AG04450 (cell line): ENCODE data around the gene GTPBP4. TPM values are rescaled to one million over a fixed set of nuclear protein-coding genes. Genes with fewer than 3 reads are reported as not detected.

ENCODE experiments used
- CTCF ChIA-PET: fragments of 300-600, 350-600 bp; formaldehyde crosslinking; extraction: SDS; loops from one replicate; lab custom pipeline; 2022; ENCODE audit warnings: antibody characterized with exemption, inconsistent platforms; lab: Charles Lee
- POLR2A ChIA-PET: fragments of 350-600 bp; formaldehyde crosslinking; extraction: SDS; loops from one replicate; lab custom pipeline; 2021; ENCODE audit warnings: antibody characterized with exemption, inconsistent platforms; lab: Yijun Ruan, JAX
- DNase-seq: peaks from one replicate; pipeline ENCODE4 v3.0.0-alpha.2; 2011; ENCODE audit warnings: low read depth, low spot score
- H3K27ac ChIP-seq: one replicate; pipeline ENCODE4 v1.5.1; 2012; ENCODE audit warnings: low read depth, low read length, control low read depth
- H3K27me3 ChIP-seq: one replicate; pipeline ENCODE4 v1.6.0; 2012; ENCODE audit warnings: low read length; ENCODE audit not compliant: control insufficient read depth, insufficient read depth
- H3K4me3 ChIP-seq: 2 replicates; pipeline ENCODE4 v1.5.1; 2011; ENCODE audit warnings: mild to moderate bottlenecking, low read depth, low read length, control low read depth
- H3K9me3 ChIP-seq: 2 replicates; pipeline ENCODE4 v1.5.1; 2012; ENCODE audit warnings: low read length; ENCODE audit not compliant: control insufficient read depth, insufficient read depth
- polyA plus RNA-seq: library from polyadenylated mRNA; depleted of rRNA; stranded (reverse); fragments of >200 nt; gene quantifications from 2 replicates; pipeline ENCODE4 v1.2.3, GENCODE V29; 2011
- TF ChIP-seq, protein P1 (sequence below): IDR thresholded peaks from 2 replicates; pipeline ENCODE4 v1.5.1; 2011; ENCODE audit warnings: low read depth, low read length, control low read depth, inconsistent platforms

The GTPBP4 gene
- polyA plus RNA-seq, 1 experiment = 34.9 TPM

DNA sequence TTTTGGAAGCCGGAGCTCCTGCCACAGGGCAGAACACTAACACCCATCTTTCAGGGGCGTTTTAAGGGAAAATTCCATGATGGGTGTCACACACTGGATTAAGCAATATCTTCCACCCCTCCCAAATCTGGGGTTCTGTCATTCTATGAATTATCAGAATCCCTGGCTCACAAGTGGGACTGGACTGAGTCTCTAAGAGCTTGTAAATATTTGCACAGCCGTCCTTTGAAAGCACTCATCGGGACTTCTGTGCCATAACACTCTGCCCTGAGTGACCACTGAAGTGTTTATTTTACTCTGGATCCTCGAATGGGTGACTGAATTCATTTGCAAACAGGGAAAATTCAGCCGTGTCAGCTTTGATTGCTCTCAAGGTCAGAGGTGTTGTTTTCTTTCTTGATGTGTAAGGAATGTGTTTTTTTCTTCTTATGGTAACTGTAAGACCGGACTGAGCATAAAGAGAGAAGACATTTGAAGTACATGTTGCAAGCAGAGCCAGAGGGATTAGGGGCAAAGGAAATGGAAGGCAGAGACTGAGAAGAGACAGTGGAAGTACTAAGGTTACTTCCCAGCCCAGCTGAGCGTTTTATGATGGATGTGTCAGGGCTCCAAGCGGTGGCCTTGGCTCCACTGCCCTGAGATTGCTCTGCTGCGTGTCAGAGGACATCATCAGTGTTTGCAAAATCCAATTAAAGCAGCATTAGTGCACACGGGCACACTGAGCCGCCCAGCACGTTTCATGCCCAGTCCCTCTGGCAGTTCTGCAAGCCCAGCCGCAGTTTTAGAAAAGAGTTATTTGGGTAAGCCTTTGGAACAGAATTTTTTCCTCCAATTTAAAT lies 17.7 kb upstream of the GTPBP4 start:
- ChIA-PET POLR2A (interaction anchor here (1.1 kb wide), 1 partner anchor 17 kb away, joined by 3 read pairs; the partner anchor contains the start of gene GTPBP4), CTCF (interaction anchor here (1.0 kb wide), 1 partner anchor 10 kb away, joined by 3 read pairs; no protein-coding TSS in a partner anchor)
- Histone ChIP-seq H3K9me3 (peaks cover 5% of the 10 kb centered on the region; the same call in 1 of the 2 replicates), H3K4me3 (peak overlapping the region; percentile 13; the same call in 1 of the 2 replicates), H3K27me3 (no peaks in the 10 kb centered on the region), H3K27ac (no peak overlapping the region)
- no peak for DNase-seq
- TF ChIP-seq, protein P1, sequence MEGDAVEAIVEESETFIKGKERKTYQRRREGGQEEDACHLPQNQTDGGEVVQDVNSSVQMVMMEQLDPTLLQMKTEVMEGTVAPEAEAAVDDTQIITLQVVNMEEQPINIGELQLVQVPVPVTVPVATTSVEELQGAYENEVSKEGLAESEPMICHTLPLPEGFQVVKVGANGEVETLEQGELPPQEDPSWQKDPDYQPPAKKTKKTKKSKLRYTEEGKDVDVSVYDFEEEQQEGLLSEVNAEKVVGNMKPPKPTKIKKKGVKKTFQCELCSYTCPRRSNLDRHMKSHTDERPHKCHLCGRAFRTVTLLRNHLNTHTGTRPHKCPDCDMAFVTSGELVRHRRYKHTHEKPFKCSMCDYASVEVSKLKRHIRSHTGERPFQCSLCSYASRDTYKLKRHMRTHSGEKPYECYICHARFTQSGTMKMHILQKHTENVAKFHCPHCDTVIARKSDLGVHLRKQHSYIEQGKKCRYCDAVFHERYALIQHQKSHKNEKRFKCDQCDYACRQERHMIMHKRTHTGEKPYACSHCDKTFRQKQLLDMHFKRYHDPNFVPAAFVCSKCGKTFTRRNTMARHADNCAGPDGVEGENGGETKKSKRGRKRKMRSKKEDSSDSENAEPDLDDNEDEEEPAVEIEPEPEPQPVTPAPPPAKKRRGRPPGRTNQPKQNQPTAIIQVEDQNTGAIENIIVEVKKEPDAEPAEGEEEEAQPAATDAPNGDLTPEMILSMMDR = no peak

DNA sequence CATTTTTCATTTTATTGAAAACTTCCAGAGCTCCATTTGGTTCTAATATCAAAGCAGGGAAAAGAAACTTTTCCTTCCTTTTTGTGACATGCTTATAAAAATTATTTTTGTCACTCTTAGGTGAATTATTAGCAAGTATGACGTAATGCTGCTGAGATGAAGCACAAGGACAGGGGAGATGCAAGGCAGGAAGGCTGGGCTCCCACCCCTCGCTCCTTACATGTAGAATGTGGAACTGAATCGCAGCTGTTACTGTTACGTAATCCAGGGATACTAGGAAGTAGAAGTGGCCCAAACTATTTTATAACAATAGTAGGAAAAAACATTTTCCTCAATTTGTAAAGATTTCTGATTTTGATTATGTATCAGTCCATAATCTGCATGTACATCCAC lies 17.1 kb upstream of the GTPBP4 start:
- Histone ChIP-seq H3K4me3 (no peak overlapping the region), H3K27me3 (no peaks in the 10 kb centered on the region), H3K9me3 (peaks cover 9% of the 10 kb centered on the region), H3K27ac (no peak overlapping the region)
- no peak for DNase-seq
- CTCF ChIA-PET = no interaction called here
- POLR2A ChIA-PET = no interaction called here
- TF ChIP-seq, protein P1 = no peak

DNA sequence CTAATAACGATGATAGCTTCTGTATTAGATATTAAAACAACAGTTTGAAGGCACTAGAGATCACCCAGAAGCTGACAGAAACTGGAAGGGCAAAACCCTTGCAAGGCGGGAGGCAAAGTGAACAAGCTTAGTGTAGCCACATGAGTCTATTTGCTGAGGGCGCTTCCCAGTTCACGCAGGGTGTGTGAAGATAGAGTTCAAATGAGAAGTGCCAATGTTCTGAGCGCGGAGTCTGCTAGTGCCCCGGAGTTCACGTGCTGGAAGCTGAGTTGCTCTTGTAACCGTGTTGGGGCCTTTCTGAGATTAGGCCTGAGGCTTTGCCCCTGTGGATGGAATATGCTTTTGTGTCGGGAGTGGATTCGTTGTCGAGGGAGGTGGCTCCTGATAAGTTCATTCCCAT lies 16.6 kb upstream of the GTPBP4 start:
- POLR2A ChIA-PET = no interaction called here
- CTCF ChIA-PET = no interaction called here
- TF ChIP-seq, protein P1 = no peak

DNA sequence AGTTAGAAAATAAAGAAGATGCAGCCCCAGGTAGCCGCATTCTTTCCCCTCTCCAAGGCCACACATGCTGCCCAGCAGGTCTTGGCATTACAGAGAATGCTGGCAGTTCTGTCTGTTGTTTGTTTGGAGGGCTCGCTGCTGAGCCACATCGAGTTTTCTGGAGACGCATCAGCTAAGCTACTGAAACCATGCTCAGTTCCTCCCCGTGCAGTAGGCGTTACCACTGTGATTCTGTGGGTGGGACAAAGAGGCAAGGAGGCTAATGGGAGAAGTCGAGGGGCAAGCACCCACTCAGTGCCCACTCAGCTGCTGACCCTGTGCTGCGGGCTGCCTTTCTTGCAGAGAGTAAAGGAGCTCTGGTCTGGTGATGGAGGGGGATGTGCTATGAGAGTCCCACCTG lies 15.5 kb upstream of the GTPBP4 start:
- no peak for DNase-seq
- Histone ChIP-seq H3K4me3 (no peak overlapping the region), H3K9me3 (peaks cover 18% of the 10 kb centered on the region), H3K27me3 (no peaks in the 10 kb centered on the region), H3K27ac (no peak overlapping the region)
- POLR2A ChIA-PET = no interaction called here
- CTCF ChIA-PET = no interaction called here
- TF ChIP-seq, protein P1 = no peak

More for the DNA sequence above, 16.6 kb upstream of the GTPBP4 start:
- no peak for DNase-seq
- no peak overlapping the region for H3K4me3 ChIP-seq
- no peaks in the 10 kb centered on the region for H3K27me3 ChIP-seq
- no peak overlapping the region for H3K27ac ChIP-seq
- peaks cover 13% of the 10 kb centered on the region for H3K9me3 ChIP-seq
